HG03342 (cell line): Measurements from ENCODE around the gene PPY.
"Not testable (repeated sequence)": the region's sequence is repeated elsewhere in the genome, so short reads cannot be mapped to it uniquely, and the experiment has no call there.

Source experiments
- ATAC-seq: cut with Tn5 transposase; IDR thresholded peaks from one replicate; pipeline ENCODE4 v1.9.1; 2021; ENCODE audit warnings: mild to moderate bottlenecking, moderate library complexity; ENCODE audit not compliant: unreplicated experiment

The PPY gene

GRCh38 chr17:43932923-43933322 is 9.4 kb downstream of the PPY start:
- ATAC-seq = no peak

GRCh38 chr17:43932357-43932756 is 9.9 kb downstream of the PPY start:
- ATAC-seq = no peak

GRCh38 chr17:43931062-43931571 is 11.2 kb downstream of the PPY start:
- ATAC-seq = no peak

DNA sequence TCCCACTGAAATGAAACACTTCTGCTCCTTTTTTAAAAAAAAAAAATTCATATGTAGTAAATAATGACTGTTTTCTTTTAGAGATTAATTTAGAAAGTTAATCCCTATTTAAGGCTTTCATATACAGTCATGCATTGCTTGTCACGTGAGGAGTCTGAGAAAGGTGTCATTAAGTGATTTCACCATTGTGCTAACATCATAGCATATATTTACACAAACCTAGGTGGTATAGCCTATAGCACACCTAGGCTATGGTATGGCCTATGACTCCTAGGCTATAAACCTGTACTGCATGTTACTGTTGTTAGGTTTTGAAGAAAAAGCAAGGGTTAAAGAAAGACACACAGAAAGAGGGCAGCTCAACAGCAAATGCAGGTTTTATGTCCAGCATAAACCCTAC is 13.7 kb downstream of the PPY start:
- no peak for ATAC-seq

DNA sequence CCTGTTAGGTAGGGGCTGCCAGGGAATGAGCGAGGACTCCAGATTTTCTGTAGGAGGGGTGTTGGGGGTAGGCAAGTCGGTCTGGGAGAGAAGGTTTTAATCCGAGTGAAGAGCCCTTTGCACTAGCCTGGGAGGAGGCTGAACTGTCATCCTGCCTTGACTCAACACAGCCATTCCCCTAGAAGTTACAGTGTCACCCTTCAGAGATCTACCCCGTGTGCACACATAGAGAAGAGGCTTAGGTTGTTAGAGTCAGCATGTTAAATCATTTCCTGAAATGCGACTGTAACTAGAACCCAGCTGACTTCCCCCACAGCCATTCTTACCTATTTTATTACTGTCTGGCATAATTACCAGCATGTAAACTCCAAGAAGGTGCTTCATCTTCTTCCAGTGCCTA is 14.3 kb downstream of the PPY start:
- not testable (repeated sequence) for ATAC-seq

DNA sequence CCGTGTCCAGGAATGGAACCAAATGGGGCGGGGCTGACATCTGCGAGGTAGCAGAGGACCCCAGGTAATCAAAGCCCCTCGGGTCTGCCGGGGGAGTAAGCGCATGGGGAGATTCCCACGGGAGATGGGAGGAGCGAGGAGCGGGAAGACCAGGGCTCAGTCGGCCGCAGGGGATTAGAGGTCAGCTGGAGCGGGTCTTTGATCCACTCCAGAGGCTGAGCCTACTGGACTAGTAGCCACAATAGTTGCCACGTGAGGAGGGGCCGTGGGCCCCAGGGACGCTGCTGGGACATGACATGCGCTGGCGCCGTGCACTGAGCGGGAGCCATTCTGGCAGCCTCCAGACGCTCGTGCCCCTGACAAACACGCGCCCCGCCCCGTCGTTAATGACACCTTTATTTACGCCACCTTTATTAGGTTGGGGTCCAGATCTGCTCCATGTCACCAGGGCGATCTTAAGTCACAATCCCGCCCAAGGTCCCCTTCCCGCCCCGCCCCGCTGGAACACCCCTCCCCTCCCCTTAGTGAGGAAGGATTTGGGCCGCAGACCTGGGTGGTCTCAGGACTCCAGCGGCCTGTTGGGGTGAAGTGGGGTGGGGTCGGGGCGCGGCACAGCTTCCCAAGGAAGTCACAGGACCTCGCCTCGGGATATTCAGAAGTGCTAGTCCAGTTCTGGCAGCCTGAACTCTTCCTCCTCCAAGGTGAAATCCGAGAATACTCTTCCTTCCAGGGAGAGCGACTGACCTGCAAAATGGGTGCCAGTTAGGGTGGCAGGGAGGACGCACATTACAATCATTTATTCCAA is 15.0 kb downstream of the PPY start:
- ATAC-seq = no peak

GRCh38 chr17:43924558-43924957 is 17.7 kb downstream of the PPY start:
- no peak for ATAC-seq

GRCh38 chr17:43920500-43921095 is 21.7 kb downstream of the PPY start:
- ATAC-seq = no peak

- no peak for ATAC-seq
Measured at GRCh38 chr17:43918026-43918389, 24.3 kb downstream of the PPY start.

- no peak for ATAC-seq
Measured at GRCh38 chr17:43917348-43918025, 24.8 kb downstream of the PPY start.

- ATAC-seq = no peak
Measured at GRCh38 chr17:43917016-43917347, 25.3 kb downstream of the PPY start.

GRCh38 chr17:43916385-43916784 is 25.9 kb downstream of the PPY start:
- ATAC-seq = no peak

DNA sequence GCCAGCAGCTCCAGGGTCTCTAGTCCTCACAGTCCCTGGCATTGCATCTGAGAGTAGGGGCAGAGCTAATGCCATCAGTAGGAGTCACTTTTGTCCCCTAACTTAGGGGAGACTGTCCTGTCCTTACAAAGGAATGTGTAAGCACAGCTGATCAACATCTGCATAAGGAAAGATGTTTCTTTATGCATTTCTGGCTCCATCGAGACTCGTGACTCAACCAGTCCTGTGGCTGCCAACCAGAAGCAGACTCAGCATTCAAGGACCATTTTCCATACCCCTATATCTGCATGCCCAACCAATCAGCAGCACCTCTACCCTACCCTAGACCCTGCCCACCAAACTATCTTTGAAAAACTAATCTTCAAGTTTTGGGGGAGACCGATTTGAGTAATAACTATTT is 26.7 kb downstream of the PPY start:
- no peak for ATAC-seq

GRCh38 chr17:43914451-43914850 is 27.8 kb downstream of the PPY start:
- ATAC-seq = no peak

GRCh38 chr17:43913584-43913983 is 28.7 kb downstream of the PPY start:
- ATAC-seq = no peak

DNA sequence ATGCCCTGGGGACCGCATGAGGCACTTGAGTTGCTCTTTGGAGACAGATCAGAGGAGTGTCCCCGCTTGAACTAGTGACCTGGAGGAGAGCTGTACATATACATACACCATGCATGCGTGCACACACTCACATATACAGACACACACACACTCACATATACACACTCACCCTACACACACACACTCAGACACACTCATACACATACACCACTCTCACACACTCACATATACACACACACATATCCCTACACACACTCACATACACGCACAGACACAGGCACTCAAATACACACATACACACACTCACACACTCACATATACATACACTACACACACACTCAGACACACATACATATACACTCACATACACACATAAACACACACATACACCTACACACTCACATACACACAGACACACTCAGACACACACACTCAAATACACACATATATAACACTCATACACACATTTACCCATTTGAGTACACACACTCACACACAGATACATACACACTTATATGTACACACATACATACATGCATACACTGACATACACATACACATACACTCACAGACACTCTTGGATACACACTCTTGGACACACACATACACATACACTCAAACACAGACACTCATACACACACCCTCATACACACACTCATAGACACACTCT is 29.5 kb downstream of the PPY start:
- no peak for ATAC-seq

GRCh38 chr17:43911904-43912303 is 30.4 kb downstream of the PPY start:
- no peak for ATAC-seq

DNA sequence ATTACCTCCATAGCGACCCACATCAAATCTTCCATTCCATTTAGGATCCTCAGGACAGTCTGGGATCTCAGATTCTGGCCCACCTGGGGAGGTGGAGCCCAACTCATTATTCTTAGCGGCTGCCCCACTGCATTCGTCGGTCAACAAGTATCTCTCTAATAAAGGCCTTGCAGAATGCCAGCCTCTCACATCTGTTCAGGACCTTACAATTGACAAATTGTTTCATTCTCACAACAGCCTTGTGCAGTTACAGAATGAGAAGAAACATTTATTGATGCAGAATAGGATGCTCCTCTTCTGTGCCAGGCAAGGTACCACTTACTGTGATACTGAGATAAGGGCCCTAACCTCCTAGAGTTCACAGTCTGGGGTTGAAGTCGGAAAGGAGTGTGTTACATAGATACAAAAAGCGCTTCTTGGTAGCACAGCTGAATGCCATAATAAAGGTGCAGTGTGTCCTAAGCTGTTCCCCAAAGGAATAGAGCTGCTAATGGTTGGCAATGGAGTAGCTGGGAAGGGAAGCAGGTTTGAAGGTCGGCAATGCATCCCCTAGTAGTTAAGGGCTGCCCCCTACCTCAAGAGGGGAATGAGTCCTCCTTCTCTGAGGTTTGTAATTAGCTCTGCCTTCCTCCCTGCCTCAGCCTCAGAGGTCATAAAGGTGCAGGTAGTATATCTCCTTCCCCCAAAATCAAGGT is 32.6 kb downstream of the PPY start:
- no peak for ATAC-seq

GRCh38 chr17:43907998-43908721 is 34.1 kb downstream of the PPY start:
- ATAC-seq = no peak

- ATAC-seq = no peak
Measured at GRCh38 chr17:43907425-43907981, 34.8 kb downstream of the PPY start, which contains the start of gene MPP2. Gene MPP2, minus strand, starts transcription at chr17:43907536. Its CDS starts 3,076 bp downstream, at chr17:43904460.
